Omental fat pad (tissue), 4 donors: Measurements from ENCODE around the gene CFAP298. TPM values are rescaled to one million over a fixed set of nuclear protein-coding genes. Genes with fewer than 3 reads are reported as not detected.
A peak's percentile ranks its signal among the peaks of the same experiment; 100 is the strongest.
"Not testable (repeated sequence)": the region's sequence is repeated elsewhere in the genome, so short reads cannot be mapped to it uniquely, and the experiment has no call there.

Experiments used
- ATAC-seq: fragments of 150-250 bp; one replicate; pipeline ENCODE4 v1.9.1; 2016; ENCODE audit warnings: mild to moderate bottlenecking, moderate library complexity; ENCODE audit not compliant: low FRiP score
- DNase-seq: peaks from one replicate; pipeline ENCODE4 v3.0.0-alpha.2; 2019; ENCODE audit warnings: low spot score
- CTCF ChIP-seq, 3 donors: fragments of 450-650 bp; IDR thresholded peaks; one replicate each; pipeline ENCODE4 v1.5.1; 2016 to 2017; ENCODE audit warnings: antibody characterized with exemption in 3 of 3, mild to moderate bottlenecking in 3 of 3, moderate library complexity in 2 of 3
- total RNA-seq, 4 donors: library from RNA; depleted of rRNA; stranded (reverse); fragments of >200 nt; gene quantifications; one replicate each; pipeline ENCODE4 v1.1.0, GENCODE V29; 2016

The CFAP298 gene, protein sequence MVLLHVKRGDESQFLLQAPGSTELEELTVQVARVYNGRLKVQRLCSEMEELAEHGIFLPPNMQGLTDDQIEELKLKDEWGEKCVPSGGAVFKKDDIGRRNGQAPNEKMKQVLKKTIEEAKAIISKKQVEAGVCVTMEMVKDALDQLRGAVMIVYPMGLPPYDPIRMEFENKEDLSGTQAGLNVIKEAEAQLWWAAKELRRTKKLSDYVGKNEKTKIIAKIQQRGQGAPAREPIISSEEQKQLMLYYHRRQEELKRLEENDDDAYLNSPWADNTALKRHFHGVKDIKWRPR
- total RNA-seq = 10 to 100 TPM; 18.5 to 25.1 (median 22.1) TPM

GRCh38 chr21:32612075-32612998, at the start of gene CFAP298:
Gene CFAP298 (minus strand): TSS chr21:32612377. CDS start chr21:32612243, 134 bp downstream.
- ATAC-seq = peak; percentile 98
- no peak for TF ChIP-seq CTCF (IDR thresholded peaks at IDR 0.05)
- DNase-seq = peak; percentile 55

DNA sequence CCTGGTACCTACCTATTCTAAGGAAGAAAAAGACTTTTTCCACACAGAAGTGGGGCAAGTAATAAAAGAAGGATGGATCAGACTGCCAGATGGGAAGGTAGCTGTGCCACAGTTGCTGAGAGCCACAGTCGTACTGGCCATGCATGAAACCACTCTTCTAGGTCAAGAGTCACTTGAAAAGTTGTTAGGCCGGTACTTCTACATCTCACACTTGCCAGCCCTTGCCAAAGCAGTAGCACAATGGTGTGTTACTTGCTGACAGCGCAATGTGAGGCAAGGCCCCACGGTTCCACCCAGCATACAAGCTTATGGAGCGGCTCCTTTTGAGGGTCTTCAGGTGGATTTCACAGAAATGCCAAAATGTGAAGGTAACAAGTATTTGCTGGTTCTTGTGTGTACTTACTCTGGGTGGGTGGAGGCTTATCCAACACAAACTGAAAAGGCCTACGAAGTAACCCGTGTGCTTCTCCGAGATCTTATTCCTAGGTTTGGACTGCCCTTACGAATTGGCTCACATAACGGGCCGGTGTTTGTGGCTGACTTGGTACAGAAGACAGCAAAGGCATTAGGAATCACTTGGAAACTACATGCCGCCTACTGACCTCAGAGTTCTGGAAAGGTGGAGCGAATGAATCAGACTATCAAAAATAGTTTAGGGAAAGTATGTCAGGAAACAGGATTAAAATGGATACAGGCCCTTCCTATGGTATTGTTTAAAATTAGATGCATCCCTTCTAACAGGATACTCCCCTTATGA, 49.0 kb upstream of the CFAP298 start:
- not testable (repeated sequence) for ATAC-seq, DNase-seq

GRCh38 chr21:32658524-32658923, 46.3 kb upstream of the CFAP298 start:
- DNase-seq = no peak
- no peak for TF ChIP-seq CTCF (IDR thresholded peaks at IDR 0.05)
- ATAC-seq = no peak

GRCh38 chr21:32653326-32653901, 41.2 kb upstream of the CFAP298 start:
- DNase-seq (no peak), ATAC-seq (no peak)
- no peak for TF ChIP-seq CTCF (IDR thresholded peaks at IDR 0.05)

DNA sequence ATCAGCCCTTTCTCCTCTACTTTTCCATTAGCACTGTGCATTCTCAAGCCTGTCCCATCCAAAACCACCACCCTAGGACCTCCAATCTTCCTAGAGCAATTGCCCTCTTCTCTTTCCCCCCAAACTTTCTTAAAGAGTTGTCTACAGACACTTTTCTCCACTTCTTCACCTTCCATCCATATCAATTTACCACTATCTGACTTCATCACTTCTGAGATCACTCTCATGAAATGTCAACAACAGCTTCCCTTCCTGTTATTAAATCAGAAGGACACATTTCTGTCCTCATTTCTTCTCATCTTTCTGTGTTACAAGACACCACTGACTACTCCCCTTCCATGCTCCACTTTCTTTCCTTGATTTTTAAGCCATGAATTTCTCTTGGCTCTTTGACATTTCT, 36.0 kb upstream of the CFAP298 start:
- DNase-seq = no peak
- TF ChIP-seq CTCF (IDR thresholded peaks at IDR 0.05) = no peak
- no peak for ATAC-seq

DNA sequence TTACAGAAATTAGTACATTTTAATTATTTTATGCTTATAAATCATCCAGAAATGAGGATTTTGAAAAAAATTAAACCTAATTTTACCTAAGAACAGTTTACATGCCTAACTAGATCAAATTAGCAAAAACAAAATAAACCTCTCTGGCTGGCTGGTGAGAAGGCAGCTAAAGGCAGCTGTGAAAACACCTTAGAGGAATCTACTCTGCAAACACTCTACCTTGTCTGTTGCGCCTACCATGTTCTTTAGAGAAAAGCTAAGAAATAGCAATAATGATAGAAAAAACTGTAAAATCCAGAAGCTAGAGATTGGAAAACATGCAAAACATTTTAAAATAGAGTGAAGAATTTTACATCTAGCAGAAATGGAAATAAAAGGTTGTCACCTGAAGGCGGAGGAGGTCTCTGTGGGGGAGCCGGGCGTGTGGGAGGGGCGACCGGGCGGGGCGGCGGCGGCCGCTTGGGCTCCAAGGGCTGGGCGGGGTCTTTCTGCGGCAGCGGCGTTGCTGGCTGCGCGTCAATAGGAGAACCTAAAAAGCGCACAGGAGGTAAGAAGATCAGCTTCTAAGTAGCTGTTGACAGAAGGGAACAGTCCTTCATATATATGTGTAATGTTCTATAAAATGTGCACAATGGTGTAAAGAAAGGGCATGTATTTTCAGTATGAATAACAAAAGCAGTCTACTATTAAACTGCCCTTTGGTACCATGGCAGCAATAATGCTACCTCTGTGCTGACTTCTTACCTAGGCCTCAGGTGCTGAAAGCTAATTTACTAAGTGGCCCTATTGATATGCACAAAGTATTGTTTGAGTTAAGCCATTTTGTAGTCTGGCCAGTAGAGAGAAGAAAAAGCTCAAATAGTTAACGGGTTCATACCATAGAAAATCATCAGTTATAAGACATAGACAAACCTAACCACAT, 33.3 kb upstream of the CFAP298 start:
- no peak for DNase-seq
- ATAC-seq = no peak
- TF ChIP-seq CTCF (IDR thresholded peaks at IDR 0.05) = no peak
